ENCODE measurements around the gene CCR1. TPM values are rescaled to one million over a fixed set of nuclear protein-coding genes. Genes with fewer than 3 reads are reported as not detected.

CCR1 gene
- total RNA-seq, 1 donor from 2014 or later = 47.4 TPM

DNA sequence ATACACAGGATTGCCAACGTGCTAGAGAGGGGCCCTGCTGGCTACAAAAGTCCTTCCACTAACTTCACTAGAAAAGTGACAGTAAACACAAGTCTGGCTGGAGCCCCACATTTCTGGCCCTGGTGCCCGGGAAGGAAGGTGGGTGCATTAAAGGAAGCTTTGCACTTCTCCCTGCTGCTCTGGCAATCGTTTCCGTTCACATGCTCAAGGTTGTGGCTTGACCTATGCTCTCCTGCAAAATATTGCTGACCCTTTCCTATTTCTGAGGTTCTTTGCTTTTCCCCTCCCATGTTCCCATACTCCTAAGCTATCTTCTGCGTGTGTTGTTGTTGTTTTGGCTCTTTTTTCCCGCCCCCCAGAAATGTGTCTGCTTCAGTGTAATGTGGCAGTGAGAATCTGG lies 25.1 kb upstream of the CCR1 start:
- H3K4me1 ChIP-seq = peaks cover 7% of the 10 kb centered on the region
- ATAC-seq (no peak), DNase-seq (no peak)
- H3K9me3 ChIP-seq = no peaks in the 10 kb centered on the region
- intact Hi-C loops (cut with DNase I) = no loop called here
- no peaks in the 10 kb centered on the region for H3K27me3 ChIP-seq (ENCODE audit: low read depth)
- no peaks in the 10 kb centered on the region for H3K36me3 ChIP-seq
- TF ChIP-seq CTCF (IDR thresholded peaks at IDR 0.05) = no peak
- H3K4me3 ChIP-seq = no peak overlapping the region
- H3K27ac ChIP-seq = no peak overlapping the region

DNA sequence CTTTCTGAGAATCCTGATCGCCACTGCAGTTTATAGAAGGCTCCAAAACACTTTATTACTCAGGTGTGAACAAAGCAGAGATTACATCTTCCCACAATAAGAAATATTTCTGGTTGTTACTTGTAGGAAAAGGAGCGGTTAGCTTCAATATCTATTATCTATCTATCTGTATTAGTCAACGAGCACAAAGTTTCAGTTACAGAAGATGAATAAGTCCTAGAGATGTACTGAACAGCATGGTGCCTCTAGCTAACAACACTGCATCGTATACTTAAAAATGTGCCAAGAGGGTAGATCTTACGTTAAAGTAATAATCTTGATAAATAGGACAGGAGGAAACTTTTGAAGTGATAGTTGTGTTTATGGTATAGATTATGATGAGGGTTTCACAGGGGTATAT lies 23.2 kb upstream of the CCR1 start:
- no peak for TF ChIP-seq CTCF (IDR thresholded peaks at IDR 0.05)
- ATAC-seq (no peak), DNase-seq (no peak)
- H3K4me3 ChIP-seq = no peak overlapping the region
- H3K4me1 ChIP-seq = peaks cover 7% of the 10 kb centered on the region
- H3K27ac ChIP-seq = no peak overlapping the region
- intact Hi-C loops (cut with DNase I) = no loop called here
- peaks cover 8% of the 10 kb centered on the region for H3K9me3 ChIP-seq
- H3K27me3 ChIP-seq (ENCODE audit: low read depth) = no peaks in the 10 kb centered on the region
- no peaks in the 10 kb centered on the region for H3K36me3 ChIP-seq

DNA sequence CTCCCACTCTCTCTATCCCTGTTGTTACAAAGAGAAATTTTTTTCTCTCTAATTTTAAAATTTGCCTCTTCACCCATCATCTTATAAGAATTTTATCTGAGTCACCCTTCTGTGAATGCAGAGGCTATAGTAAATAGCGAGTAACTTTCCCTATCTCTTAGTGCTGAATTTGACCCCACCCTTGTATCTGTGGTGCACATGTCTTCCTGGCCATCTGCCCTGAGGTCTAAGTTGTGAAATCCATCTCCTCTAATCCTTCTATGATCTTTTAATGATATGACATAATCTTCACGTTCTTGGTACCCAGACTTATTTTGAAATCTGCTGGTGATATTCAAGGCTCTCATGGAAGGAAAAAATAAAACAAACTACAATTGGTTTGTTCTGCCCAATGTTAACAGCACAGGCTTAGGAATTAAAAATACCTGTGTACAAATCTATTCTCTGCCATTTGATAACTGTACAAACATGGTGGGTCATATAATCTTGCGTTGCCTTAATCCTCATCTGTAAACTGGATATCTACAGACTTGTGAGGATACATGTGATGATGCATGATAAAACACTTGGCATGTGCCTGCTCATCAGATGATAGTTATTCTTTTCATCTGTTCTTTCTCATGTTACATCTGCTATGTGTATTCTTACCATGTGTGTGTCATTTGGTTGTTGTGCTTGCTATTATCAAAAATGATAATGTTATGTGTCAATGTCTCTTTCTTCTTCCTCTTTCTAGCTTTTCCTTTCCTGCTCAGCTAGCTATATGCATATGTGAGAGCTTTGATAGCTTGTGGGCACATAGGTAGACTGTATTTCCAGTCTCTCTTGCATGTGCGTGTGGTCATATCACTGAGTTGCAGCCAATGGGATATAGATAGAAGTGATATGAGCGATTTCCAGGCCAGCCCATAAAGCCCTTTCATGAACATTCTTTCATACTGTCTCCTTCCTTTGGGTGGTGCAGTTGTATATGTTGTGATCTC lies 20.4 kb upstream of the CCR1 start:
- Histone ChIP-seq H3K36me3 (no peaks in the 10 kb centered on the region), H3K27ac (no peak overlapping the region), H3K27me3 (ENCODE audit: low read depth) (no peaks in the 10 kb centered on the region), H3K4me3 (no peak overlapping the region), H3K9me3 (peaks cover 8% of the 10 kb centered on the region), H3K4me1 (peaks cover 7% of the 10 kb centered on the region)
- peak in 1 of 2 donors; percentile 44 for ATAC-seq
- no peak for TF ChIP-seq CTCF (IDR thresholded peaks at IDR 0.05)
- no peak for DNase-seq
- intact Hi-C loops (cut with DNase I) = no loop called here

- ATAC-seq (peak; percentile 74 to 79), DNase-seq (no peak)
- TF ChIP-seq CTCF (IDR thresholded peaks at IDR 0.05) = no peak
- no peak overlapping the region for H3K4me3 ChIP-seq
- intact Hi-C loops (cut with DNase I) = no loop called here
- H3K27me3 ChIP-seq (ENCODE audit: low read depth) = no peaks in the 10 kb centered on the region
- H3K9me3 ChIP-seq = peaks cover 8% of the 10 kb centered on the region
- peaks cover 18% of the 10 kb centered on the region for H3K4me1 ChIP-seq
- no peaks in the 10 kb centered on the region for H3K36me3 ChIP-seq
- peak overlapping the region; percentile 38 for H3K27ac ChIP-seq
Measured at GRCh38 chr3:46222435-46223161, 14.5 kb upstream of the CCR1 start.

- Histone ChIP-seq H3K9me3 (peaks cover 6% of the 10 kb centered on the region), H3K27me3 (ENCODE audit: low read depth) (no peaks in the 10 kb centered on the region), H3K27ac (no peak overlapping the region), H3K4me3 (no peak overlapping the region), H3K4me1 (peaks cover 18% of the 10 kb centered on the region), H3K36me3 (no peaks in the 10 kb centered on the region)
- no peak for DNase-seq
- intact Hi-C loops (cut with DNase I) = no loop called here
- no peak for TF ChIP-seq CTCF (IDR thresholded peaks at IDR 0.05)
- peak; percentile 36 to 69 for ATAC-seq
Measured at GRCh38 chr3:46221938-46222337, 13.8 kb upstream of the CCR1 start.

All from lower lobe of right lung (tissue), 2 donors.